Left lobe of liver (tissue), 2 donors: Measurements from ENCODE around the gene NANOGP8. TPM values are rescaled to one million over a fixed set of nuclear protein-coding genes. Genes with fewer than 3 reads are reported as not detected.

Source experiments
- ATAC-seq: fragments of 200-7000 bp; cut with Tn5 transposase; one replicate; pipeline ENCODE4 v1.9.1; 2020; ENCODE audit warnings: mild to moderate bottlenecking, moderate library complexity
- DNase-seq: peaks from one replicate; pipeline ENCODE4 v3.0.0-alpha.2; 2020; ENCODE audit warnings: low spot score
- total RNA-seq: library from RNA; stranded (reverse); gene quantifications from one replicate; pipeline ENCODE4 v1.2.1, GENCODE V29; 2021
- donor health status: DM: no; HTN: no; CAD: no; lungs with moderate emphysema.
- donor health status: DM: no; HTN: yes; CAD: no.

NANOGP8 gene
- total RNA-seq, 1 donor from 2014 or later, result 0.45 TPM

DNA sequence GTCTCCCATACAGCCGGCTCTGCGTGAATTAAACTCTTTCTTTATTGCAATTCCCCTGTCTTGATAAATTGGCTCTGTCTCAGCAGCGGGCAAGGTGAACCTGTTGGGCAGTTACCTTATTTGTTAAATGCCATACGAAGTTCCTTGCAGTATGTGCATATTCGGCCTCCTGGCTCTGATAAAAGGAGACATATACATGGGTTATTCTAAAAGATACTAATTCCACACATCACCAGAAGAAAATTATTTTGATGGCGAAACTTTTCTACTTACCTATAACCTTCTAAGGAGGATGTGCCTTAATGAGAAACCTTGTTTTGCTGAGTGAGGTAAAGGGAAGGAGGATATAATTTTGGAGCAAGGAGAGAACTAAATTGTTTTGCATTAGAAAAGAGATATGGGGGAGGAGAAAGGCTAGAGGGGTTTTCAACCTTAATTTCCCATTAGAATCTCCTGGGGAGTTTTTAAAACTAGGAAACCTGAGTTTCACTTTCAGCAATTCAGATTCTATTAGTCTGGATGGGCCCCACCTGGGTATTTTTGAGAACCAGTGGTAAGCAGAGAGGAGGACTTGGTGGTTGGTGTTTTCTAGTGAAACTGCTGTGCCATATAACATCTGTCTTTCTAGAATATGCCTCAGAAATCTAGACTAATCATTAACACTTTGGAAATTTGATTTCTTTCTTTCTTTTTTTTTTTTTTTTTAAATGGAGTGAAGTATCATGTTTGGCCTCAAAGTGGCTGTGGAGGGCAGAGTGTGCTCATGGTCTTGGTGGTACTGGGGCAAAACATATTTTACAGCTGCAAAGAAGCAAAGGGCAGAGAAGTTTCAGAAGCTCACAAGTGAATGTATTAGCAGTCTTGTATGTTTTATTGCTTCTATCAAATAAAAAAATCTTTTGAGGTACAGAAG, 23.0 kb downstream of the NANOGP8 start:
- no peak for ATAC-seq
- DNase-seq, result no peak

GRCh38 chr15:35061161-35061824, 23.8 kb downstream of the NANOGP8 start:
- ATAC-seq (no peak), DNase-seq (no peak)

DNA sequence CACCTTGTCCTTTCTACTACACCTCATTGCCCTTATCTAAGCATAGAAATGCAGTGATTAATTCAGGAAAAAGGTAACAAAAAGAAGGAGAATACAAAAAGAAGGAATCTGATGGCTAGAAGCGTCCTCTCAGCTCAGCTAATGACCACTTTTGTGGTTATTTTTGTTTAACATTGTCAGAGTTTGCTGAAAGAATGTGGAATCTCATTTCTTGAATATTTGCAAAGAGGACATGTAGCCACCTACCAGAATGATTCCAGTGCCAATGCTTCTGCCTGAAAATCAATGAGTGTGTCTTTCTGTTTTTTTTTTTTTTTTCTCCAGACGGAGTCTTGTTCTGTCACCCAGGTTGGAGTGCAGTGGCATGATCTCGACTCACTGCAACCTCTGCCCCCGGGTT, 24.5 kb downstream of the NANOGP8 start:
- DNase-seq, result no peak
- no peak for ATAC-seq

GRCh38 chr15:35058534-35059054, 26.5 kb downstream of the NANOGP8 start:
- DNase-seq (no peak), ATAC-seq (no peak)

DNA sequence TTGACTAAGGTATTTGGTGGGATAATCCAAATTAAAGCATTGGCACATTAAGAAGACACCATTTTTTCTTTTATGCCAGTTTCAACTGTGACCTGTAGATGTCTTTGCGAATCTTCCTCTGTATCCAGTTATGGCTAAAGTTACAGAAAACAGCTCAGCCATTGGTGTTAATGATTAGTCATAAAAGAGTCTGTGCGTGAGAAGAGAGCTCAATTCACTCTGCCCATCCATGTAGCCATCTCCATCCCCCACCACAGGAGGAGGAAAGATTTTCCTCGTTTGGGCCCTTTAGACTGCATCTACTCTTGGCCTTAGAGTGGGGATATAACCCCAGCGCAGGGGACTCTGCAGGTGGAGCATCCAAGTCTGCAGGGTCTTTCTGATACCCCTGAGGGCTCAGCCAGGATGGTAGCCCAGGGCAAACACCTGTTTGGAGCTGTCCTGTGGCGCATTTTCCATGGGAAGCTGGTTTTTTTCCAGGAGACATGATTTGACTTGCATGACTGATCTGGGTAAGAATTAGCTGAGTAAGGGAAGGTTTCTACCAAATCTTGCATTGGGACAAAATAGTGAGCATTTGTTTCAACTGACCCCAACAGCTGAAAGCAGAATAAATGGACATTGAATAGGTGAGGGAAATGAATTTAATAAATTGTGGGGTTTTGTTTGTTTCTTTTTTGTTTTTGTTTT, 29.5 kb downstream of the NANOGP8 start:
- no peak for ATAC-seq
- DNase-seq, result no peak

GRCh38 chr15:35054380-35054779, 30.7 kb downstream of the NANOGP8 start:
- ATAC-seq (no peak), DNase-seq (no peak)

DNA sequence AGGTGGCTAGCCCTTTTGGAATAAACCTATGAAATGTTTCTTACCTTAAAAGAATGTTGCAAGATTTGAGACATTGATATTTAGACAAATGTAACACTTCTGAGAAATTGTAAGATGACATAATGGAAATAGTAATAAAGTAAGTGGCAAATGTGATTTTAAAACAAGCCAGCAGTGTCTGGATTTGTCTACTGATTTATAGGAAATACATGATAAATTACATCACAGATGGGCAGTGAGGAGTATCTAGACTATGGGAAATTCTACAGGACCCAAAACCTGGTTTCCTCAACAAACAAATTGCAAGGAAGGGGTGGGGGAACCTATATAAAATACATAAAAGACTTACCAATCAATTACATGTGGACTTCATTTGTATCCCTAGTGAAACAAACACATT, 37.1 kb downstream of the NANOGP8 start:
- no peak for ATAC-seq
- DNase-seq, result no peak

- ATAC-seq, result no peak
- no peak for DNase-seq
Measured at GRCh38 chr15:35047528-35047927, 37.6 kb downstream of the NANOGP8 start.

DNA sequence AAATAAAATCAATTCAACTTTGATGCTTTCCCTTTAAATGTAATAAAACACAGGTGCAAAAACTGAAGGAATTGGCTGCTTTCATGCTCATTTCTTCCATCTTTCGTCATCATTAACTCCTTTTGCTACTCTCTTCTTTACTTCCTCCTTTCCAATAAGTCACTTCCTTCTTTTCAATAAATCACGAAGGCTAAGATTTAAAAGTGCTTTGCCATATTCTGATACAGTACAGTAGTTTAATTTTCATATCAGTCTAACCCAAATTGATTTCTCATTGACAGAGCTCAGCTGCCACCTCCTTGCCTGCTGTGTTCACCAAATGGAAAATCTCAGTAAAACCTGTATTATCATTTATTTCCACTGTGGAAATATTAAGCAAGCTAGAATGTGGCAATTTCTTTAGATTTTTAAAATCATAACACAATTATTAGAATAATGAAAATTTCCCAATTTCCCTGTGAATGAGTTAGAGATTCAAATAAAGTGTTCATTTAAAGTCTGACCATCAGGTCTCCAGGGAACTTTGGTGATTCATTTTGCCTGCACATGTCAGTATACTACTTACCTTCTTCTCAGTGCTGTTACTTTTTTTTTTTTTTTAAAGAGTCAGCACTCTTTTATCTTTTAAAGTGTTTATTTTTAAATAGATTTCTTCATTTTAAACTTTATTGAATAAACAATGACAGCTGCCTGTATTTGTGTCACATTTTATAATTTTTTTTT, 41.6 kb downstream of the NANOGP8 start:
- ATAC-seq (no peak), DNase-seq (no peak)

- ATAC-seq (no peak), DNase-seq (no peak)
Measured at GRCh38 chr15:35040339-35041255, 44.5 kb downstream of the NANOGP8 start.

GRCh38 chr15:35038626-35039451, 46.3 kb downstream of the NANOGP8 start:
- DNase-seq, result no peak
- ATAC-seq, result no peak

Other genes with a start within 250 kb of the NANOGP8 start
- gene AQR, start 115.6 kb downstream of the NANOGP8 start, total RNA-seq, result 9.4 TPM
- 28.3 TPM for gene ZNF770, start 97.0 kb downstream of the NANOGP8 start, total RNA-seq